Fibroblast of gingiva (primary cell): Measurements from ENCODE around the gene PRR35.

Experiments
- DNase-seq: peaks from one replicate; pipeline ENCODE4 v3.0.0-alpha.2; 2011; ENCODE audit warnings: low read depth

PRR35 gene

GRCh38 chr16:528111-529011 lies 31.8 kb upstream of the PRR35 start:
- peak; percentile 45 for DNase-seq

- DNase-seq: no peak
Observed at GRCh38 chr16:529012-529575, 31.1 kb upstream of the PRR35 start.

- no peak for DNase-seq
Observed at GRCh38 chr16:530111-530817, 29.9 kb upstream of the PRR35 start.

GRCh38 chr16:531494-532125 lies 28.6 kb upstream of the PRR35 start:
- no peak for DNase-seq

GRCh38 chr16:533391-534123 lies 26.6 kb upstream of the PRR35 start:
- DNase-seq: no peak

- no peak for DNase-seq
Observed at GRCh38 chr16:534135-534534, 26.1 kb upstream of the PRR35 start.

GRCh38 chr16:534856-535445 lies 25.2 kb upstream of the PRR35 start:
- no peak for DNase-seq

- DNase-seq: peak; percentile 59
Observed at GRCh38 chr16:535446-536405, 24.5 kb upstream of the PRR35 start.

- DNase-seq: no peak
Observed at GRCh38 chr16:536746-537145, 23.4 kb upstream of the PRR35 start.

- DNase-seq: no peak
Observed at GRCh38 chr16:537415-538335, 22.5 kb upstream of the PRR35 start.

GRCh38 chr16:539901-540530 lies 20.2 kb upstream of the PRR35 start:
- DNase-seq: peak; percentile 55

GRCh38 chr16:540645-541340 lies 19.4 kb upstream of the PRR35 start:
- no peak for DNase-seq

GRCh38 chr16:543301-544164 lies 16.7 kb upstream of the PRR35 start:
- DNase-seq: no peak

- no peak for DNase-seq
Observed at GRCh38 chr16:544517-544916, 15.7 kb upstream of the PRR35 start.

- peak; percentile 50 for DNase-seq
Observed at GRCh38 chr16:546909-547770, 13.1 kb upstream of the PRR35 start.

GRCh38 chr16:548586-548985 lies 11.6 kb upstream of the PRR35 start:
- DNase-seq: no peak
